22Rv1 (cell line): ENCODE data around the gene WHAMM.
"Not testable (repeated sequence)": the region's sequence is repeated elsewhere in the genome, so short reads cannot be mapped to it uniquely, and the experiment has no call there.

Experiments
- H3K27ac ChIP-seq: fragments of 450-650 bp; 2 replicates; pipeline ENCODE4 v1.5.1; 2017
- ZFX ChIP-seq: fragments of 450-650 bp; IDR thresholded peaks from 2 replicates; pipeline ENCODE4 v1.6.1; 2017; ENCODE audit warnings: antibody characterized with exemption, borderline replicate concordance
- TF ChIP-seq, protein P1 (sequence below): fragments of 450-650 bp; IDR thresholded peaks from 2 replicates; pipeline ENCODE4 v1.5.1; 2017; ENCODE audit warnings: mild to moderate bottlenecking

The WHAMM gene

DNA sequence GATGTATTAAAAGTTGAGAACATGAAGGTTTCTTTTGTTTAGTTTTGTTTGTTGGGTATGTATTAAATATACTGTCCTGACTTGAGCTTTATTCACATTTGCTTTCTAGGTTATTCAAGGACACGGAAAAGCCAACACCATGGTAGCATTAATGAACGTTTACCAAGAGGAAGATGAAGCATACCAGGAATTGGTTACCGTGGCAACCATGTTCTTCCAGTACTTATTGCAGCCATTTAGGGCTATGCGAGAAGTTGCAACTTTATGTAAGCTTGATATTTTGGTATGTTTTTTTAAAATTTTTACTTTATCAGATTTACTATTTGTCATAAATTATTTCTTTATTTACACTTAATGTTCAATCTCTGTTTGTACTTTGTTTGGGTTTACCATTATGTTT is 3.6 kb downstream of the WHAMM start:
- TF ChIP-seq ZFX, result no peak
- TF ChIP-seq, protein P1, sequence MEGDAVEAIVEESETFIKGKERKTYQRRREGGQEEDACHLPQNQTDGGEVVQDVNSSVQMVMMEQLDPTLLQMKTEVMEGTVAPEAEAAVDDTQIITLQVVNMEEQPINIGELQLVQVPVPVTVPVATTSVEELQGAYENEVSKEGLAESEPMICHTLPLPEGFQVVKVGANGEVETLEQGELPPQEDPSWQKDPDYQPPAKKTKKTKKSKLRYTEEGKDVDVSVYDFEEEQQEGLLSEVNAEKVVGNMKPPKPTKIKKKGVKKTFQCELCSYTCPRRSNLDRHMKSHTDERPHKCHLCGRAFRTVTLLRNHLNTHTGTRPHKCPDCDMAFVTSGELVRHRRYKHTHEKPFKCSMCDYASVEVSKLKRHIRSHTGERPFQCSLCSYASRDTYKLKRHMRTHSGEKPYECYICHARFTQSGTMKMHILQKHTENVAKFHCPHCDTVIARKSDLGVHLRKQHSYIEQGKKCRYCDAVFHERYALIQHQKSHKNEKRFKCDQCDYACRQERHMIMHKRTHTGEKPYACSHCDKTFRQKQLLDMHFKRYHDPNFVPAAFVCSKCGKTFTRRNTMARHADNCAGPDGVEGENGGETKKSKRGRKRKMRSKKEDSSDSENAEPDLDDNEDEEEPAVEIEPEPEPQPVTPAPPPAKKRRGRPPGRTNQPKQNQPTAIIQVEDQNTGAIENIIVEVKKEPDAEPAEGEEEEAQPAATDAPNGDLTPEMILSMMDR, result no peak
- H3K27ac ChIP-seq, result no peak overlapping the region

DNA sequence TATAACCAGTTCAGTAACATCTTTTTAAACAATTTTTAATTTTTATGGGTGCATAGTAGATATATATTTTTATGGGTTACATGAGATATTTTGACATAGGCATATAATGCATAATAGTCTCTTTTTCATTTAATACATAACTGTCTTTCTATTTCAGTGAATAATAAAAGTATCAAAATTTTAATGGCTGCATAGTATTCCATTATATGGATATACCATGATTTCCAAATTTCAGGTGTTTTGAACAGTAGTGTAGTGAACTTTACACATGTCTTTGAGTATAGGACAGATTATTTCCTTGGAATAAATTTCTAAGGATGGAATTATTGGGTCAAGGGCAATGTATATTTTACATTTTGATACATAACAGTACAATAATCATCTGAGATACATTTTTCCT is 10.7 kb downstream of the WHAMM start:
- TF ChIP-seq, protein P1, result no peak
- no peak overlapping the region for H3K27ac ChIP-seq

DNA sequence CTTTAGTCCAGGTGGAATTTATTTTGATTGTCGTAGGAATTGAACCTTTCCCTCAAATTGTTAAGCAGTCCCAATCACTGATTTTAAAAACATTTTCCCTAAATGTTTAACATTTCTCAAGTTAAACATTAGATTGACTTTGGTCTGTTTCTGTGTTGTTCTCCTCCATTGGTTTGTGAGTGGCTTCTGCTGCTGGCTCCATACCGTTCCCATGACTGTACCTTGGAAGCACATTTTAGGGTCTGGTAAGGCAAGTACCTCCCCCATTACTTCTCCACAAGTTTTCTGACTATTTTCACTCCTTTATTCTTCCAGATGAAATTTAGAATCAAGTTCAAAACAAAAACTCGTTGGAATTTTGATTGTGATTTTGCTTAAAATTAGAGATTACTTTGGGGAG is 12.0 kb downstream of the WHAMM start:
- not testable (repeated sequence) for H3K27ac ChIP-seq

DNA sequence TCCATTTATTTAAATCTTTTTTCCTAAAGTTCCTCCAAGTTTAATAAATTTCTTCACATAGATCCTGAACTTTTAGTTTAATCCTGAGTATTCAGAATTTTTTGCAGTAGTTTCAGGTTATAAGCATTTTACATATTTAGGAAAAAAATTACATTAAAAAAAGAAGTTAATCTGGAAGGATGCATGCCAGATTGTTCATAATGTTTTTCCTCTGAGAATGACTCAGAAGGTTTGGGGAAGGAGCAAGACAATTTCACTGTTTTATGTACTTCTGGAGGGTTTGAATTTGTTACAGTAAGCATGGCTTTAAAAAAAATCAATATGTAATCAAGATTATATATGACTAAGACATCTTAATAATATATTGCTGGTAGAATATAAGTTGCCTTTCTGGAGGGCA is 12.4 kb downstream of the WHAMM start:
- H3K27ac ChIP-seq, result not testable (repeated sequence)

DNA sequence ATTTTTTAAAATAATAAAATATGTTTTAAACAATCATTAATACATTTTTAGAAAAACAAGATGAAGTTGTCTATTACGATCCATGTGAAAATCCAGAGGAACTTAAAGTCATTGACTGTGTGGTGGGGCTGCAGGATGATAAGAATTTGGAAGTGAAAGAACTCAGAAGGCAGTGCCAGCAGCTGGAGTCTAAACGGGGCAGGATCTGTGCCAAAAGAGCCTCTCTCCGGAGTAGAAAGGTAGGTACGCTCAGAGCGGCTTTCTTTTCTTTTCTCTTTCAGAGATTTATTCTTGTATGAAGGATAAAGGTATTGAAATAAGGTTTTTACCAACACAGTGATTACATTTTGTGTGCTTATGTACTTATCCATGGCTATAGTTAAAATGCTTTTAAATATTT is 13.6 kb downstream of the WHAMM start:
- H3K27ac ChIP-seq, result no peak overlapping the region
- TF ChIP-seq, protein P1, result no peak
- TF ChIP-seq ZFX, result no peak

DNA sequence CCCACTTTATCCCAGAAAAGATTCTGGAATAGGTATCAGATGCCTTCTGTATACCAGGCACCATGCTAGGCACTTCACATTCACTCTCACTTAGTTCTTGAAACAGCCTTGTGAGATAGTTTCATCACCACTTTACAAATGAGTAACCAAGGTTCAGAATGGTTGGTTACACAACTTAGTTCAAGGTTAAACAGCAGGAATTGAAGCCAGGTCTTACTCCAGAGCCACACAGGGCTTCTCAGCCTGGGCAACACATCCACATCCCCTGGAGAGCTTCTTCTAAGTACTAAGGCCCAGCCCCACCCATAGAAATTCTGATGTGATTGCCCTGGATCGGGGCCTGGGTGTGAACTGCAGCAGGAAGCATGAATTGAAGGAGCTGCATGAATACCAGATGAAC is 18.6 kb downstream of the WHAMM start:
- no peak overlapping the region for H3K27ac ChIP-seq
- TF ChIP-seq, protein P1, result no peak
- TF ChIP-seq ZFX, result no peak

DNA sequence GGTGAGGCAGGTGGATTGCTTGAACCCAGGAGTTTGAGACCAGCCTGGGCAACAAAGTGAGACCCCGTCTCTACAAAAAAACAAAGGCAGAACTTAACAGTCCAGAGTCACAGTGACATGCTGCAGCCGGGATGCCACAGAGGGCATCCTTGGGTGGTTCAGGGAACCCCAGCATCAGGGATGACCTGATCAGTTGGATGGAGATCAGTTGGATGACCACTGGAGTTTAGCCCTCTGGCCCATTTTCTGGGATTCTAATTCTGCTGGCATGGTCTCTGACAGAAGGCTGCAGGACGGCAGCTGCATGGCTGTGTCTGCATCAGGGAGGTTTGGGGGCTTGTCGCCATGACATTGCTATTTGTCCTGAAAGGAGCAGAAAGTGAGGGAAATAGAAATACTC is 19.8 kb downstream of the WHAMM start:
- no peak for TF ChIP-seq ZFX
- TF ChIP-seq, protein P1, result no peak
- no peak overlapping the region for H3K27ac ChIP-seq

DNA sequence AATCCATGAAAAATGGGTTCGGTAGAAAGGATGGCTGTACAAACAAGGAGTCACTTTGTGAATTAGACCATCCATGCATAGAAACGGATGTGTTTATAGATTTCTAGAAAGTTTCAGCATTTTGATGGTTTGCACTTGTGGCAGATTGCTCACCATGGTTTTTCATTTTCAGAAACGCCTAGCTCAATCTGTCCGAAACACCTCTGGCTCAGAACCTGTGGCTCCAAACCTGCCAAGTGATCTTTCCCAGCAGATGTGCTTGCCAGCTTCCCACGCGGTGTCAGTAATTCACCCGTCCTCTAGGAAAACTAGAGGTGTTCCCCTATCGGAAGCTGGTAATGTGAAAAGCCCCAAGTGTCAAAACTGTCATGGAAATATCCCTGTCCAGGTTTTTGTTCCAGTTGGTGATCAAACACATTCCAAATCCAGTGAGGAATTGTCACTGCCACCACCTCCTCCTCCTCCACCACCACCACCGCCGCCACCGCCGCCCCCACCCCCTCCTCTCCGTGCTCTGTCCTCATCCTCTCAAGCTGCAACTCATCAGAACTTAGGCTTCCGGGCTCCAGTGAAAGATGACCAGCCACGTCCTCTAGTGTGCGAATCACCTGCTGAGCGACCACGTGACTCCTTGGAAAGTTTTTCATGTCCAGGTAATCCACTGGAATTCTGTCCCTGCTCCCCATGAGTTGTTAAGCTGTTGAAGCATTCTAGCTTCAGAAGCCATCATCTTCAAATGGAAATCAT is 21.2 kb downstream of the WHAMM start:
- H3K27ac ChIP-seq, result no peak overlapping the region
- TF ChIP-seq, protein P1, result no peak
- TF ChIP-seq ZFX, result no peak
